OCI-LY1 (cell line): ENCODE measurements around the gene ARID3C.

Experiments used
- EZH2 ChIP-seq: fragments of 200-600 bp; sonication (generic), shearing (Covaris generic); IDR thresholded peaks from 2 replicates; pipeline ENCODE4 v1.8.0; 2017; ENCODE audit warnings: borderline replicate concordance, mixed run types, mild to moderate bottlenecking, antibody characterized with exemption, low read length, moderate library complexity, mixed read lengths
- TF ChIP-seq, protein P1 (sequence below): fragments of 200-600 bp; sonication (generic), shearing (Covaris generic); IDR thresholded peaks from 2 replicates; pipeline ENCODE4 v1.5.1; 2017; ENCODE audit warnings: mild to moderate bottlenecking, antibody characterized with exemption, low read length, moderate library complexity, mixed read lengths

DNA sequence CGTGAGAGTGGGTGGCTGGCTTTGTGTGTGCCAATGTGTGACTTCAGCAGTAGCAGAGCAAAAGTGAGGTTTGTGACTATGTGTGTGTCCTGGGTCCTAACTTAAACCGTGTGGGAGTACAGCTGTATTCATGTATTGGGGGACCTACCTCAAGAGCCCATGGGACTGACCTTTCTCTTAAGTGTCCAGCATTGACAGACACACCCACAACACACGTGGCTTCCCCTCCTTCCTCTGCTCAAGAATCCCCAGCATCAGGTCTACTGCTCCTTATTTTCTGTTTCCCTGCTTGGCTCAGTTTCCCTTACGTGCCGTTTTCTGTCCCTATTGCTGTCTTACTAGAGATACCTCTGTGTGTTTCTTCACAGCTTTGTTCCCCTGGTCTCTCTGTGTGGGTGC is 23.7 kb upstream of the ARID3C start:
- TF ChIP-seq, protein P1, sequence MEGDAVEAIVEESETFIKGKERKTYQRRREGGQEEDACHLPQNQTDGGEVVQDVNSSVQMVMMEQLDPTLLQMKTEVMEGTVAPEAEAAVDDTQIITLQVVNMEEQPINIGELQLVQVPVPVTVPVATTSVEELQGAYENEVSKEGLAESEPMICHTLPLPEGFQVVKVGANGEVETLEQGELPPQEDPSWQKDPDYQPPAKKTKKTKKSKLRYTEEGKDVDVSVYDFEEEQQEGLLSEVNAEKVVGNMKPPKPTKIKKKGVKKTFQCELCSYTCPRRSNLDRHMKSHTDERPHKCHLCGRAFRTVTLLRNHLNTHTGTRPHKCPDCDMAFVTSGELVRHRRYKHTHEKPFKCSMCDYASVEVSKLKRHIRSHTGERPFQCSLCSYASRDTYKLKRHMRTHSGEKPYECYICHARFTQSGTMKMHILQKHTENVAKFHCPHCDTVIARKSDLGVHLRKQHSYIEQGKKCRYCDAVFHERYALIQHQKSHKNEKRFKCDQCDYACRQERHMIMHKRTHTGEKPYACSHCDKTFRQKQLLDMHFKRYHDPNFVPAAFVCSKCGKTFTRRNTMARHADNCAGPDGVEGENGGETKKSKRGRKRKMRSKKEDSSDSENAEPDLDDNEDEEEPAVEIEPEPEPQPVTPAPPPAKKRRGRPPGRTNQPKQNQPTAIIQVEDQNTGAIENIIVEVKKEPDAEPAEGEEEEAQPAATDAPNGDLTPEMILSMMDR: no peak
- no peak for TF ChIP-seq EZH2
